GM21528 (cell line): ENCODE data around the gene NPBWR2.
"Not testable (repeated sequence)": the region's sequence is repeated elsewhere in the genome, so short reads cannot be mapped to it uniquely, and the experiment has no call there.

Experiments
- ATAC-seq: cut with Tn5 transposase; IDR thresholded peaks from one replicate; pipeline ENCODE4 v1.9.1; 2021; ENCODE audit warnings: mild to moderate bottlenecking, moderate library complexity; ENCODE audit not compliant: unreplicated experiment, low FRiP score

The NPBWR2 gene

DNA sequence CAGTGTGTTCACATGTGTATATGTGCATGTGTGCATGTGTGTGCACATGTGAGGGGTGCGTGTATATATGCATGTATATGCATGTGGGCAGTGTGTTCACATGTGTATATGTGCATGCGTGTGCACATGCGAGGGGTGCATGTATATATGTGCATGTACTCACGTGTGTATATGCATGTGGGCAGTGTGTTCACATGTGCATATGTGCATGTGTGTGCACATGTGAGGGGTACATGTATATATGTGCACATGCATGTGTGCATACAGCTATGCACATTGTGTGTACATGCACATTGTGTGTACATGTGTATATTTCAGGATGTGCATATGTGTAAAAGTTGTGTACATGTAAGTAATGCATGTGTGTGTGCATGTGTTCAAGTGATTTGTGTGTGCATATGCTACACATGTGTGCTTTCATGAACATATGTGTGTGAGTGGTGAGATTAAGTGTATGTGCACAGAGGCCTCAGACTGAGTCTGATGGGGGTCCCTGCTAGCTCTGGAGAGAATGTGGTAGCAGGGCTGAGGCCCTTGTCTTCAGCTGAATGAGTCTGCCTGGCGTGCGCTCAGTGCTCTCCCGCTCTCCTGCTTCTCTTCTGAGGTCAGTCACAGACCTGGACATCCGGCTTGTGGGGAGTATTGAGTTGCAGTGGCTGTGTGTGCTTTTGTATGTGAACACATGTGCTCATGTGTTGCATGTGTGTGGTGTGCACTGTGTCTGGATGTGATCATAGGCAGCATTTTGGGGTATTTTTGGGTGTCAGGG, 37.0 kb upstream of the NPBWR2 start:
- no peak for ATAC-seq

DNA sequence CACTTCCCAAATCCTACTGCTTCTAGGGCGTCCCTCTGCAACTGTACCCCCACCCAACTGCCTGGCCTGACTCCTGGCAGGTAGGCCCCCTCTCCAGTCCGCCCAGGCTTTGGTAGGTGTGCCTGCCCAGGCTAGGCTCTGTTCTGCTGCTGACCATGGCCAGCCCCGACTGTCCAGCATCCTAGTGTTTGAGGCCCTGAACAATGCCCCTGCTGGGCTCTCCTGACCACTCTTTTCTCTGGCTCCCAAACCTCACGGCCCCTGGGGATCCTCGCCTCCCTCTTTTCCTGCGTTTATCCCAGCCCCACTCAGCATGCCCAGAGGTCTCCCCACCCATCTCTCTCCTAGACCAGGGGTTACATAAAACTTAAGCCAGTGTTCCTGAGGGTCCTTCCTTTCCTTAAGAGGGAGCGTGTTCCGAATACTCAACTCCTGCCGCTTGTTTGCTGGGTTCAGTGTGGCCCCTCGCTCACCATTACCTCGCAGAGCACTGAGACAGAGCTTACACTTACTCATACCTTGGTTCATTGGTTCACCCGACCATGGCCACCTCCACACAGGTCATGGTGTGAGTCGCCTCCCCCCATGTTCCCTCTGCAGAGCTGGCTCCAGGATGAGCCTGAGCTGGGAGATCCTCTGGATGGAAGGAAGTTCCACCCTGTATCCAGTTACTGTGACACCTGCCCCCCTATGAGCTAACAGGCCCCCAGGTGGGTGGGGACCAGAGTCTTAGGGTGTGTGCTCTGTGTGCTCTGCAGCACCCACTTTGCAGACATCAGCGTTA, 35.8 kb upstream of the NPBWR2 start:
- ATAC-seq, result no peak

GRCh38 chr20:64142590-64142989, 35.2 kb upstream of the NPBWR2 start:
- ATAC-seq, result no peak

DNA sequence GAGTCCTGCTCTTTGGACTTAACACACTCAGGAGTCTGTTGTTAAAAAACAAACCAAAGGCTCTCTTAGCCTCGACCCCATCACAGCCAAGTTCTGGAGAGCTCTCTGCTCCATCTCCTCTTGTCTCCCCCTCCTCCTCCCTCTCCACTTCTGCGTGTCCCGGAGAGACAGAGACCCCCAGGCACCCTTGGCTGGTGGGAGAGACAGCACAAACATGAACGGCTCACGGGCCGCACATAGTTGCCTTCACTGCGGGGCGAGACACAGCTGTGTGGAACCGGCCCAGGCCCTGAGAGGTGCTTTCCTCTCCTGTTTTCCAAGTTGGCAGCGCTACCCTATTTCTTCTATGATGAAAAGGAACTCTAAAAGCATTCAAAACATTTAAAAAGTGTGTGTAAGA, 33.6 kb upstream of the NPBWR2 start:
- ATAC-seq, result no peak

- no peak for ATAC-seq
These were observed 32.9 kb upstream of the NPBWR2 start for GRCh38 chr20:64140061-64140931.

- ATAC-seq, result no peak
These were observed 32.1 kb upstream of the NPBWR2 start for GRCh38 chr20:64139199-64140060.

GRCh38 chr20:64138276-64138815, 31.0 kb upstream of the NPBWR2 start:
- no peak for ATAC-seq

DNA sequence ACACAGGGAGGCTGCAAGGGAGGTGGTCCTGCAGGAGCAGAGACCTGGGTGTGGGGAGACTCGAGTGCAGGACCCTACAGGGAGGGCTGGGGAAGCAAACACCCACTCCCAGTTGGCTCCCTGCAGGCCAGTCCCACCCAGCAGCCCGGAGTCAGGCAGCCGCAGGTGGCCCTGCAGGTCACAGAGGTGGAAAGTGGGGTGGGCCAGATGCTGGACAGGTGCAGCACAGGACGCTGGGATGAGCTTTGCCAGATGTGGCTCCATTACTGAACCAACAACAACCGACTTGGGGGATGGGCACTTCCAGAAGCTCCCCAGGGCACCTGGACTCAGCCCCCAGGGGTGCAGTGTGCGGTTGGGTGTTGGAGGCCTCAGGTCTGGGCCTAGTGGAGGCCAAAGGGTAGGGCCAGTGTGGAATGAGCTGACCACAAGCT, 30.2 kb upstream of the NPBWR2 start:
- no peak for ATAC-seq

DNA sequence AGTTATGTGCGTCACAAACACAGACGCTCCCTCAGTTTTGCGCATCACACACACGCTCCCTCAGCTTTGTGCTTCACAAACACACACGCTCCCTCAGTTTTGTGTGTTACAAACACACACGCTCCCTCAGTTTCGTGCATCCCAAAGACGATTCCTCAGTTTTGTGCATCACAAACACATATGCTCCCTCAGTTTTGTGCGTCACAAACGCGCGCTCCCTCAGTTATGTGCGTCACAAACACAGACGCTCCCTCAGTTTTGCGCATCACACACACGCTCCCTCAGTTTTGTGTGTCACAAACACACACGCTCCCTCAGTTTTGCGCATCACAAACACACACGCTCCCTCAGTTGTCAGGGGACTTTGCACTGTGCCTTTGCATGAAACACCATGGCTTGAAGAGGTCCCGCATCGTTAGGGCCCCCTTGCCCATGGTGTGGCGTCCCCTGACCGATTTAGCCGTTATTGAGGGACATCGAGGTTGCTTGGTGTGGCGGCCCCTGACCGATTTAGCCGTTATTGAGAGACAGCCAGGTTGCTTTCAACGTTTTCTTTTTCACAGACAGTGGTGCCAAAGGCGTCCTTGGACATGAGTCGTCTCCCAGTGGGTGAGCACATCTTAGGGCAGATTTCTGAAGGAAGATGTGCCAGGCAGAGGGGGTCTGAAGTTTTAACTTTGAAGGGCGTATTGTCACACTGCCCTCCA, 28.8 kb upstream of the NPBWR2 start:
- no peak for ATAC-seq

DNA sequence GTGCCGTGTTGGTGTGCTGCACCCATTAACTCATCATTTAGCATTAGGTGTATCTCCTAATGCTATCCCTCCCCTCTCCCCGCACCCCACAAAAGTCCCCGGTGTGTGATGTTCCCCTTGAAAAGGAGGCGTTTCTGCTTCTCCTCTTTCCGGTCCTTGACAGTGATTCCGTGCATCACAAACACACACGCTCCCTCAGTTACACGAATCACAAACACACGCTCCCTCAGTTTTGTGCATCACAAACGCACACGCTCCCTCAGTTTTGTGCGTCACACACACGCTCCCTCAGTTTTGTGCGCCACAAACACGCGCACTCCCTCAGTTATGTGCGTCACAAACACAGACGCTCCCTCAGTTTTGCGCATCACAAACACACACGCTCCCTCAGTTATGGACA, 27.4 kb upstream of the NPBWR2 start:
- not testable (repeated sequence) for ATAC-seq

DNA sequence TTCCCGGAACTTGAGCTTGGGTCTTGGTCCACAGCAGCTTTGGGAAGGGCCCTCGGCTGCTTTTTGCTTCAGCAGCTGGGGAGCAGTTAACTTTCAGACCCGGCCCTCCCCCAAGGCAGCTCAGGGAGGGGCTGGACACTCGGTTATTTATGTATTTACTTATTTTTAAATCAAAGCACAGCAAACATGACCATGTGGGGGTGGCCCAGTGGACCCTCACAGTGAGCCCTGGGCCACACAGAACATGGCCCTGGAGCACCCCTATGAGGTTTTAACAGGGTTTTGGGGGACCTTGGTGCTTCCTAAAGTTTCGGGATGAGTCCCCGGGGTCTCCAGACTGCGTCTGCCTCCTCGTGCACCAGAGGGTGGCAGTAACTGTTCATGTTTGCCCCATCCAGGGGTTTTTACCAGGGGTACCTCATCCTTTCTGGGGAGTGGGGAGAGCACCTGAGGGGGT, 26.6 kb upstream of the NPBWR2 start:
- no peak for ATAC-seq

DNA sequence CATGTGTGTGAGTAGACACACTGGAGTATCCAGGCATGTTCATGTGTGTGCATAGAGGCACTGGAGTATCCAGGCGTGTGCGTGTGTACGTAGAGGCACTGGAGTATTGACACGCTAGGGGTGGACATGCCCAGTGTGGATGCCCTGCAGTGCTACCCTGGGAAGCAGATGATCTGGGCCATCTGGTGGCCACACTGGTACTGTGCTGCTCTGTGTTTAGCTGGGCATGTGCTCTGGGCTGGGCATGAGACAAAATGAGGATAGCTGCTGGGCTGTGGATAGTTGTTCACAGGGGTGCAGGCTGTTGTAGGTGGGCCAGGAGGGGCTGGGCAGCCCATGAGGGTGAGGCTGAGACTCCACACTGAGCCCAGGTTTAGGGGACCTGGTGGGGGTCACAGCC, 24.0 kb upstream of the NPBWR2 start:
- ATAC-seq, result no peak

- ATAC-seq, result no peak
These were observed 23.5 kb upstream of the NPBWR2 start for GRCh38 chr20:64130876-64131275.

DNA sequence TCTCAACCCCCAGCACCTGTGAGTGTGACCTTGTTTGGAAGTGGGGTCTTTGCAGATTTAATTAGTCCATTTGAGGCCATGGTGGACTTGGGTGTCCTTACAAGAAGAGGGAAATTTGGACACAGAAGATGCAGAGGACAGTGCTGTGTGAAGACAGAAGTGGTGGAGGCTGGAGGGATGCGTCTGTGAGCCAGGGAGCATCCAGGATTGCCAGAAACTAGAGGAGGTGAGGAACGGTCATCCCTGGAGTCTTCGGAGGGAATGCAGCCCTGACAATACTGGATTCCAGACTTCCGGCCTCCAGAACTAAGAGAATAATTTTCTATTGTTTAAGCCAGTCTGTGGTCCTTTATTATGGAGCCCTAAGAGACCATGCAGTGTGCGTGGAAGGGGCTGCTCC, 22.9 kb upstream of the NPBWR2 start:
- no peak for ATAC-seq

DNA sequence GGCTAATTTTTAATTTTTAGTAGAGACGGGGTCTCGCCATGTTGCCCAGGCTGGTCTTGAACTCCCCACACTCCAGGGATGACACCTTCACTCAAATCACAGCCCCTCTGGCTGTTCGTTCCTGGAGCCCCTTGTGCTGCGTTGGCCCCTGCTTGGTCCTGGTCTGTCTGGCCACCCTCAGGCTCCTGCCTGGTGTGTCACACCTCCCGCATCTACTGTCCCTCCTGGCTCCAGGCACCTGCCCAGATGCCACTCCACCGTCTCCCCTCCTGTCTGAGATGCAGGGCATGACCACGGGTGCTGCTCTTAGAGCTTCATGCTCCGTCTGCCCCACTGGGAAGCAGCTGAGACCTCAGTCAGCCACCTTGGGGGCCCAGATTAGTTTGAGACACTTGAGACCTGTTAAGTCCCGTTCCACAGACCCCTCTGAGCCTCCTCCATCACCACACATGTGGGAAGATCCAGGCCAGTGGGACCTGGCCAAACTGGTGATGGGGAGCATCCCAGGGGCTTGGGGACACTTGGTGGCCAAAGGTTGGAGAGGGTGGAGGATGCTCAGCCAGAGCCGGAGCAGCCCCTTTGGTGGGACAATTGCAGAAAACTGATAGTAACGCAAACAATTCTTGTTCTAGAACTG, 21.9 kb upstream of the NPBWR2 start:
- no peak for ATAC-seq

DNA sequence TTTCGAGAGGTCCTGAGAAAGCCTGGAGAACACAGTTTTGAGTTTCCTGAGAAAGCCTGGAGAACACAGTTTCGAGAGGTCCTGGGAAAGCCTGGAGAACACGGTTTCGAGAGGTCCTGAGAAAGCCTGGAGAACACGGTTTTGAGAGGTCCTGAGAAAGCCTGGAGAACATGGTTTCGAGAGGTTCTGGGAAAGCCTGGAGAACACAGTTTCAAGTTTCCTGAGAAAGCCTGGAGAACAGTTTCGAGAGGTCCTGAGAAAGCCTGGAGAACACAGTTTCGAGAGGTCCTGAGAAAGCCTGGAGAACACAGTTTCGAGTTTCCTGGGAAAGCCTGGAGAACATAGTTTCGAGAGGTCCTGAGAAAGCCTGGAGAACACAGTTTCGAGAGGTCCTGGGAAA, 16.2 kb upstream of the NPBWR2 start:
- ATAC-seq, result not testable (repeated sequence)

- ATAC-seq, result not testable (repeated sequence)
These were observed 15.6 kb upstream of the NPBWR2 start for GRCh38 chr20:64122927-64123326.

DNA sequence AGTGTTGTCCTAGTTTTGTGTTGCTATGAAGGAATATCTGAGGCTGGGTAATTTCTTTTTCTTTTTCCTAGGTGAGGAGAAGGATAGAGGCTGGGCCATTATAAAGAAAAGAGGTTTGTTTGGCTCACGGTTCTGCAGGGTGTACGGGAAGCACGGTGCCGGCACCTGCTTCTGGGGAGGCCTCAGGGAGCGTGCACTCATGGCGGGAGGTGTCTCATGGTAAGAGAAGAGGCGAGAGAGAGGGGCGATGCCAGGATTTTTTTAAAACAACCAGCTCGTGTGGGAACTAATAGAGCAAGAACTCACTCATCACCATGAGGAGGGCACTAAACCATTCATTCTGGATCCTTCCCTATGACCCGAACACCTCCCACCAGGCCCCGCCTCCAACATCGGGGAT, 14.2 kb upstream of the NPBWR2 start:
- no peak for ATAC-seq
